Loucy (cell line): ENCODE measurements around the gene SYT1.

Source experiments
- H2AFZ ChIP-seq: fragments of 200-600 bp; sonication (generic); 2 replicates; pipeline ENCODE4 v1.6.0; 2016; ENCODE audit warnings: antibody characterized with exemption, mild to moderate bottlenecking, low read length, moderate library complexity
- H3F3A ChIP-seq: fragments of 200-600 bp; 2 replicates; pipeline ENCODE4 v1.6.0; 2016; ENCODE audit warnings: antibody characterized with exemption, low read depth, mild to moderate bottlenecking
- H3K27me3 ChIP-seq: fragments of 200-600 bp; sonication (generic); 2 replicates; pipeline ENCODE4 v1.6.1; 2014; ENCODE audit warnings: low read length, mild to moderate bottlenecking; ENCODE audit not compliant: insufficient read depth, poor library complexity, severe bottlenecking
- H3K36me3 ChIP-seq: fragments of 200-600 bp; sonication (generic); 2 replicates; pipeline ENCODE4 v1.6.1; 2016; ENCODE audit warnings: low read length; ENCODE audit not compliant: insufficient read depth
- H3K4me1 ChIP-seq: fragments of 200-600 bp; sonication (generic); 2 replicates; pipeline ENCODE4 v1.5.1; 2014; ENCODE audit warnings: low read length, mild to moderate bottlenecking; ENCODE audit not compliant: insufficient read depth, poor library complexity, severe bottlenecking
- H3K4me2 ChIP-seq: fragments of 200-600 bp; sonication (generic); 2 replicates; pipeline ENCODE4 v1.6.0; 2014; ENCODE audit warnings: antibody characterized with exemption, low read length, low read depth, mild to moderate bottlenecking; ENCODE audit not compliant: poor library complexity, severe bottlenecking
- H3K4me3 ChIP-seq: fragments of 200-600 bp; sonication (generic); 2 replicates; pipeline ENCODE4 v1.5.1; 2014; ENCODE audit warnings: low read length, mild to moderate bottlenecking, mixed read lengths; ENCODE audit not compliant: poor library complexity, severe bottlenecking
- H3K79me2 ChIP-seq: fragments of 200-600 bp; sonication (generic); 2 replicates; pipeline ENCODE4 v1.6.1; 2014; ENCODE audit warnings: low read length; ENCODE audit not compliant: insufficient read depth
- H3K9ac ChIP-seq: fragments of 200-600 bp; sonication (generic); 2 replicates; pipeline ENCODE4 v1.6.0; 2014; ENCODE audit warnings: mild to moderate bottlenecking, low read depth, low read length, moderate library complexity; ENCODE audit not compliant: poor library complexity, severe bottlenecking
- H3K9me2 ChIP-seq: fragments of 200-600 bp; sonication (generic); replicated peaks from 2 replicates; pipeline ENCODE4 v1.6.1; 2016; ENCODE audit warnings: low read depth, low read length, mixed read lengths
- H3K9me3 ChIP-seq: fragments of 200-600 bp; sonication (generic); 2 replicates; pipeline ENCODE4 v1.6.1; 2014; ENCODE audit warnings: mild to moderate bottlenecking, antibody characterized with exemption, low read length, low read depth; ENCODE audit not compliant: insufficient read depth
- H4K20me1 ChIP-seq: fragments of 200-600 bp; sonication (generic); 2 replicates; pipeline ENCODE4 v1.6.0; 2014; ENCODE audit warnings: antibody characterized with exemption, low read length, mild to moderate bottlenecking; ENCODE audit not compliant: insufficient read depth, poor library complexity, severe bottlenecking
- EZH2phosphoT487 ChIP-seq: fragments of 200-600 bp; IDR thresholded peaks from 2 replicates; pipeline ENCODE4 v1.6.1; 2018; ENCODE audit warnings: antibody characterized with exemption, mild to moderate bottlenecking, moderate library complexity, borderline replicate concordance
- TF ChIP-seq, protein P1 (sequence below): fragments of 200-600 bp; sonication (generic); conservative IDR thresholded peaks from 2 replicates; pipeline ENCODE4 v1.5.1; 2014; ENCODE audit warnings: mild to moderate bottlenecking, antibody characterized with exemption, low read length

The SYT1 gene

DNA sequence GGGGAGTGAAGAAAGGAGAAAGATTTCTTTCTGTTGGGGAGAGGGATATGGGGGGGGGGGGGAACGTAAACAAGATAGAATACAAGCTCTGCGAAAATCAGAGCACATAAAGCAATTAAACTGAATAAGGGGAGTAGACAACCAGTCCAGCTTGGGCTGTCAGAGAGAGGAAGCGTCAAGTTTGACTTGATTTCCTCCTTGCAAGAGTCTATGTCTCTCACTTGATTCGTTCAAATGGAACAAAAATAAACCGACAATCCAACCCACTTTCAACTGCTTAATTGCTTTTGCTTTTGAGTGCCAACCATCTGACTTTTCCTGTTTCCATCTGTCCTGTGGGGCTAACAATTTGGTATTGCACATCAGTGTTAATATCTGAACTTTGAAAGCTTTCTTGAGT, 942 bp downstream of the SYT1 start:
- Histone ChIP-seq H3F3A (no peaks in the 10 kb centered on the region), H3K27me3 (no peaks in the 10 kb centered on the region), H4K20me1 (no peaks in the 10 kb centered on the region), H3K9me2 (no peaks in the 10 kb centered on the region), H3K36me3 (no peaks in the 10 kb centered on the region), H2AFZ (no peak overlapping the region), H3K9ac (no peak overlapping the region), H3K79me2 (no peaks in the 10 kb centered on the region), H3K4me1 (no peaks in the 10 kb centered on the region), H3K4me2 (no peak overlapping the region), H3K9me3 (no peaks in the 10 kb centered on the region), H3K4me3 (no peak overlapping the region)
- no peak for TF ChIP-seq EZH2phosphoT487
- TF ChIP-seq, protein P1, sequence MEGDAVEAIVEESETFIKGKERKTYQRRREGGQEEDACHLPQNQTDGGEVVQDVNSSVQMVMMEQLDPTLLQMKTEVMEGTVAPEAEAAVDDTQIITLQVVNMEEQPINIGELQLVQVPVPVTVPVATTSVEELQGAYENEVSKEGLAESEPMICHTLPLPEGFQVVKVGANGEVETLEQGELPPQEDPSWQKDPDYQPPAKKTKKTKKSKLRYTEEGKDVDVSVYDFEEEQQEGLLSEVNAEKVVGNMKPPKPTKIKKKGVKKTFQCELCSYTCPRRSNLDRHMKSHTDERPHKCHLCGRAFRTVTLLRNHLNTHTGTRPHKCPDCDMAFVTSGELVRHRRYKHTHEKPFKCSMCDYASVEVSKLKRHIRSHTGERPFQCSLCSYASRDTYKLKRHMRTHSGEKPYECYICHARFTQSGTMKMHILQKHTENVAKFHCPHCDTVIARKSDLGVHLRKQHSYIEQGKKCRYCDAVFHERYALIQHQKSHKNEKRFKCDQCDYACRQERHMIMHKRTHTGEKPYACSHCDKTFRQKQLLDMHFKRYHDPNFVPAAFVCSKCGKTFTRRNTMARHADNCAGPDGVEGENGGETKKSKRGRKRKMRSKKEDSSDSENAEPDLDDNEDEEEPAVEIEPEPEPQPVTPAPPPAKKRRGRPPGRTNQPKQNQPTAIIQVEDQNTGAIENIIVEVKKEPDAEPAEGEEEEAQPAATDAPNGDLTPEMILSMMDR: no peak

DNA sequence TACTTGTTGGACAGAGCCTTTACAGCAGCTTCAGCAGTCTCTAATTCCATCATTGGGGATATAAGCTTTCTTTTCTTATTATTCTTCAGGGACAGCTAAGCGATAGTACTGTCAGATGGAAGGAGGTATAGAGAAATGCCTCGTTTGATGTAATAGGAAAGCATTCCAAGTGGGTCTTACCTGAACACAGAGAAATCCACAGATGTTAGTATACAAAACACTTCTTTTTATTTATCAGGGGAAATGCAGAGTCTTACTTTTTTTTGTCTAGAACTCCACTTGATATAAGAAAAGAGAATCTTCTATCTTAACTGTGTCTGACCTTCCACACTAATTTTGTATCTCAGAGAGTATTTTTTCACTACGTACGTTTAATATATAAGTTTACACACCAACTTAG, 1.9 kb downstream of the SYT1 start:
- Histone ChIP-seq H4K20me1 (no peaks in the 10 kb centered on the region), H3K9me2 (no peaks in the 10 kb centered on the region), H3K27me3 (no peaks in the 10 kb centered on the region), H3K9ac (no peak overlapping the region), H3K4me3 (no peak overlapping the region), H3K4me1 (no peaks in the 10 kb centered on the region), H3K36me3 (no peaks in the 10 kb centered on the region), H3K79me2 (no peaks in the 10 kb centered on the region), H3K4me2 (no peak overlapping the region), H3F3A (no peaks in the 10 kb centered on the region), H3K9me3 (no peaks in the 10 kb centered on the region), H2AFZ (no peak overlapping the region)
- TF ChIP-seq EZH2phosphoT487: no peak
- TF ChIP-seq, protein P1: no peak

DNA sequence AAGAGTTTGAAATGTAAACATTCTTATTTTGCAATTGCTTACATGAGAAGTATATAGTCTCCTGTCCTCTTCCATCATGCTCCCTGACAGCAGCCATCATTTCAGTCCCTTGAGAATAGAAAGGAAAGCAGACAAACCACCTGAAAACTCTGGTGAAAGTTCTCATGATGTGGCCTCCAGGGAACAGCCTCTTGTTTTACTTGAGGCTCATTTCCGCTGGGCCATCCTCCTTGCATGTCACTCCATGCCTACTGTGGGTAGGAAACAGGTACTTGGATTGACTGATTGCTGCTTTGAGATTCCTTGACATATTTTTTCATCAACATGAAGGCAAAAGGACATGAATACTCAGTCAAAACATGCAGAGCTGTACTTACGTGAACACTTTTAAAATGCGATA, 6.0 kb downstream of the SYT1 start:
- H3K4me1 ChIP-seq: no peaks in the 10 kb centered on the region
- H3K9ac ChIP-seq: no peak overlapping the region
- H3K36me3 ChIP-seq: no peaks in the 10 kb centered on the region
- no peak overlapping the region for H3K4me3 ChIP-seq
- H3K9me3 ChIP-seq: no peaks in the 10 kb centered on the region
- H2AFZ ChIP-seq: no peak overlapping the region
- H3K27me3 ChIP-seq: no peaks in the 10 kb centered on the region
- H3K9me2 ChIP-seq: no peaks in the 10 kb centered on the region
- no peak for TF ChIP-seq EZH2phosphoT487
- TF ChIP-seq, protein P1: no peak
- H4K20me1 ChIP-seq: no peaks in the 10 kb centered on the region
- H3F3A ChIP-seq: no peaks in the 10 kb centered on the region
- H3K4me2 ChIP-seq: no peak overlapping the region
- no peaks in the 10 kb centered on the region for H3K79me2 ChIP-seq
